ENCODE results near the gene USP34.

The USP34 gene

DNA sequence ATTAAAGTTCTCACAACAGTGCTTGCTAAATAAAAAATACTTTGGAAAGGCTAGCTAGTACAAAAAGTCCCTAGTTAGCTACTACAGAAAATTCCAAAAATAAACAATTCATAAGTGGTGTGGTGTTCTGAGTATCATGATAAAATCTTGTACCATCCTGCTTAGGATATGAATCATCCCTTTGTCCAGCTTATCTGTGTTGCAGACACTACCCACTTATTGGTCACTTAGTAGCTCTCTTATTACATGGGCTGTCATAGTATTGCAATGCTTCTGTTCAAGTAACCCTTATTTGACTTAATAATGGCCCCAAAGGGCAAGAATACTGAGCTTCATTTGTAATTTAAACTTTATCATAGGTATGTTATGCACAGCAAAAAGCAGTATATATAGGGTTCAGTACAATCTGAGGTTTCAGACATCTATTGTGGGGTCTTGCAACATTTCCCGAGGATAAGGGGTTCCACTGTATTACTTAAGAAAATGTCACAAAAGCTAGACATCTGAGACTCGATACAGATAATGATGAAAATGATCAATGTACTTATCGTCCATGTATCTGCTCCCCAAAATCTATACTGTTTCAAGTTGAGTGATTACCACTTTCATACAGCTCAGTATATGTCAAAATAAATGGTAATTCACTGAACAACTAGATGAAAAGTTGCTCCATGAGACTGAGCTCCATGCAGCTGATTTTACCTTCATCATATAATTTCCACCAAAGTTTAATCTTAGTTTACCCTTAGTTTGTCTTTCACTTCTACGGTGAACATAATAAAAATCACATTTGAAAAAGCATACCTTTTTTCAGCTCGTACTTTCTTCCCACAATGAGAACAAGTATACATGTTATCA lies 215.1 kb downstream of the USP34 start:
- H3K4me3 ChIP-seq (ENCODE audit: low read depth, low read length) = no peak overlapping the region

DNA sequence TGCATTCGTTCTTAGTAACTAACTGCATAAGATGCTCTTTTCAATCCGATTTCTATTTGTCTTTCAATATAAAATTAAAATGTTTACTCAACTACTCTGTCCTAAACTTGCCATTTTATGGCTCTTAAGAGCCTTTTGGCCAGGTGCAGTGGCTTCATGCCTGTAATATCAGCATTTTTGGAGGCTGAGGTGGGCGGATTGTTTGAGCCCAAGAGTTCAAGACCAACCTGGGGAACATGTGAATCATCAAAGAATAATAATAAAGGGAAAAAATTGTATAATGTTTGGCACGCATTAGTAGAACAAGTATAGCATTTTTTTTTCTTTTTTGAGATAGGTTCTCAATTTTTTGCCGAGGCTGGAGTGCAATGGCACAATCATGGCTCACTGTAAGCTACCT lies 216.4 kb downstream of the USP34 start:
- H3K4me3 ChIP-seq (ENCODE audit: low read depth, low read length) = no peak overlapping the region

DNA sequence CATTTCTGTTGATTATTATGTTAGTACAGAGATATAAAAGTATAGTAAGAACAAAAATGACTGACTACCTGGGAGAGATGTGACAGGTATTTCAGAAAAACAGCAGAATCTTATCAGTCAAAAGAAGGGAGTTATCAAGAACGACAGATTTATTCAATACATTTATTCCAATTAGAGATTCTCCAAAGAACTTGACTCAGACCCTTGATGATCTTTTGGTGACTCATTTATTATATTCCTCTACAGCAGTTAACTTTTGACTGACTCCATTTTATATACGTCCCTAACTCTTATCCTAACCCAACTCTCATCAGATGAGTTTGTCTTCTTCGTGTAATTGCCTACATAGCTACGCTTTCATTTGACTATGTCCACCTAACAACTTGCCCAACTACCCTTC lies 217.8 kb downstream of the USP34 start:
- no peak overlapping the region for H3K4me3 ChIP-seq (ENCODE audit: low read depth, low read length)

- no peak overlapping the region for H3K4me3 ChIP-seq (ENCODE audit: low read depth, low read length)
Observed at GRCh38 chr2:61252031-61252430, 218.9 kb downstream of the USP34 start.

DNA sequence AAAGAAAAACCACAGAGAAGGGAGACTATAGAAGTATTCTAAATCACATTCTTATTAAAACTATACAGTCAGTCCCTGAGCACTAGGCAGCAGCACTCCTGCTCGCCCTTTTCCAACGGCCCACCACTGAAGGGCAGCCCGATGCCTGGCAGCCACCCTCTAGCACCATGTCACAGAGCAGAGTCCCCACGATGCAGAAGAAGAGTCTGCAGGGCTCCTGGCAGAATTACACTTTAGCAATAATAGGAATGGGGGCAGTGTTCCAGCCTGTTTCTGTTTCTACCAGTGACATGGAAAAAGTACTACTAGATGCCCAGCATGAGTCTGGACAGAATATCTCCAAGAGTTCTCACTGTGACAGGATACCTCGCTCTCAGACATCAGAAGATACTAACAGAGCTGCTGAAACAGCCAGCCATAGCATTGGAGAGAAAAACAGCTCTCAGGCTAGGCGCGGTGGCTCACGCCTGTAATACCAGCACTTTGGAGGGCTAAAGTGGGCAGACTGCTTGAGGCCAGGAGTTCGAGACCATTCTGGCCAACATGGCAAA lies 221.3 kb downstream of the USP34 start:
- no peak overlapping the region for H3K4me3 ChIP-seq (ENCODE audit: low read depth, low read length)

GRCh38 chr2:61247204-61247812 lies 223.6 kb downstream of the USP34 start:
- H3K4me3 ChIP-seq (ENCODE audit: low read depth, low read length) = no peak overlapping the region

DNA sequence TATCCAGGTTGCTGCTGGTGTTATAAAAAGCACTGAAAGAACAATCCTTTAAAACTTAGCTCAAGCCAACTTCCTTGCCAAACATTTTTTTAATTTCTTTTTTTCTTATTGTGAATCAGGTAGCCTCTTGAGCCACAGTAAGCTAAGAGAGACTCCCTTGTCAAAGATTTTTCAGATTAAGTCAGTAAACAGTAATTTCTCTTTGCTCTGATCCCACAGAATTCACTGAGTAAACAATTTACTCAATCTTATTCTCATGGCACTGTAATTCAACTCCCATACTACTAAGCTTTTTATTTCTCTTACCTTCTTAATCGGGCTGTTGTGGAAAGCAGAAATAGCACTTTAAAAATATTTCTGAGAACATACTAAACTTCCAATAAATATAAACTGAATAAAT lies 226.2 kb downstream of the USP34 start:
- H3K4me3 ChIP-seq (ENCODE audit: low read depth, low read length) = no peak overlapping the region

DNA sequence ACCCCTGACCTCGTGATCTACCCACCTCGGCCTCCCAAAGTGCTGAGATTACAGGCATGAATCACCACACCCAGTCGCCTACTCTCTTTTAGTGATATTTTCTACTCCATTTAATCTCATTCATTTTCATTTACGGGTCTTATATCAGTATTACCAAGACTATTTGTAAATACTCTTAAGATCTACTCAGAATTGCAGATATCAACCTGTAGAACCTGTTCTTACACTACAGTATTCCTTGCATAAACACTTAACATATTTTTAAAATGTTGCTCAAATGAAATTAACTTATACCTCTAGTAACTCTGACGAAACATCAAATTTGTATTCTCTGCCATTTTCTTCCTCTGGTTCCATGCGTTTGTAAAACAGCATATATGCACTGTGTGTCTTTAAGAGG lies 229.6 kb downstream of the USP34 start:
- H3K4me3 ChIP-seq (ENCODE audit: low read depth, low read length) = no peak overlapping the region

DNA sequence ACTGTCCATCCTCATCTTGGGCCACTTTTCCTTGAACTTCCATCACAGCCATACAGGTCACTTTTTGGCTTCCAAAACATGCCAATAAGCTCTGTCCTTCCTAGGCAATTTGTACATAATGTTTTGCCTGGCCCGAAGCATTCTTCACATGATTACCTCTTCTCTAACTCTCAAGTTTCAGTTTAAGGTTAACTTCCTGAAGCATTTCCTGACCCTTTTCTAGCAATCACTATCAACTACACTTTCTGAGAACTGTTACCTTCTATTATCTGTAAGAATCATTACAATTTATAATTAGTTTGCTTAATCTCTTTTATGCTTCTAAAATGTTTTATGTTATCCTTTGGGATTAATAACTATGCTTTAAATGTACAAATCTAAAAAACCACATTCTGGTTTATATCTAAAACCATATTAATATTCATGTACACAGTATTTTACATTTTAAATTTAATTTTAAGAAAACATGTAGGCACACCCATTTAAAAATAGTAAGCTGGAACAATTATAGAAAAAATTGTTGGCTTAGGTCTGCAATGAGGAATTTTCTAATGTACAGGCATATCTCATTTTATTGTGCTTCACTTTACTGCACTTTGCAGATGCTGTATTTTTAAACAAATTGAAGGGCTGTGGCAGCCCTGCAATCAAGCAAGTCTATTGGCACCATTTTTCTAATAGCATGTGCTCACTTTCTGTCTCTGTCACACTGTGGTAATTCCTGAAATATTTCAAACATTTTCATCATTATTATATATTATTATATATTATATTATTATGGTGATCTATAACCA lies 232.5 kb downstream of the USP34 start:
- H3K4me3 ChIP-seq (ENCODE audit: low read depth, low read length) = no peak overlapping the region

- no peak overlapping the region for H3K4me3 ChIP-seq (ENCODE audit: low read depth, low read length)
Observed at GRCh38 chr2:61235716-61236115, 235.2 kb downstream of the USP34 start.

- no peak overlapping the region for H3K4me3 ChIP-seq (ENCODE audit: low read depth, low read length)
Observed at GRCh38 chr2:61233581-61233980, 237.3 kb downstream of the USP34 start.

GRCh38 chr2:61229936-61230335 lies 241.0 kb downstream of the USP34 start:
- no peak overlapping the region for H3K4me3 ChIP-seq (ENCODE audit: low read depth, low read length)

GRCh38 chr2:61222567-61222966 lies 248.3 kb downstream of the USP34 start:
- no peak overlapping the region for H3K4me3 ChIP-seq (ENCODE audit: low read depth, low read length)

GRCh38 chr2:61221819-61222218 lies 249.1 kb downstream of the USP34 start:
- H3K4me3 ChIP-seq (ENCODE audit: low read depth, low read length) = no peak overlapping the region

DNA sequence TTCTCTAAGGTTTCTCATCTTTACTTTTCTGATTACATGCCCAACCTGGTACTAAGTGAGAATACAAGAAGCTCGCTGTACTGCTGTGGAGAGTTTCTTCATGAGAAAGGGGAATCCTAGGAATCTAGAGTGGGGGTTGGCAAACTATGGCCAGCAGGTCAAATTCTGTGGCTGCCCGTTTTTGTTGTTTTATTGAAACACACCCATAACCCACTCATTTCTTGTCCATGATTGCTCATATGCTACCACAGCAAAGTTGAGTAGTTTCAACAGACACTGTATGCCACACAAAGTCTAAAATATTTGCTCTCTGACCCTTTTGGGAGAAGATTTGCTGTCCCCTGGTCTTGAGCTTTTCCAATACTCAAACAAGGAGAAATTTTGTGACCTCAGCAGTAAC lies 250.1 kb downstream of the USP34 start:
- H3K4me3 ChIP-seq (ENCODE audit: low read depth, low read length) = no peak overlapping the region

- no peak overlapping the region for H3K4me3 ChIP-seq (ENCODE audit: low read depth, low read length)
Observed at GRCh38 chr2:61218817-61219170, 252.1 kb downstream of the USP34 start.

- no peak overlapping the region for H3K4me3 ChIP-seq (ENCODE audit: low read depth, low read length)
Observed at GRCh38 chr2:61218076-61218816, 252.6 kb downstream of the USP34 start.

GRCh38 chr2:61214171-61214570 lies 256.7 kb downstream of the USP34 start:
- H3K4me3 ChIP-seq (ENCODE audit: low read depth, low read length) = no peak overlapping the region

GRCh38 chr2:61210332-61210981 lies 260.4 kb downstream of the USP34 start:
- no peak overlapping the region for H3K4me3 ChIP-seq (ENCODE audit: low read depth, low read length)

GRCh38 chr2:61205132-61205531 lies 265.8 kb downstream of the USP34 start:
- H3K4me3 ChIP-seq (ENCODE audit: low read depth, low read length) = no peak overlapping the region
